Measurements from ENCODE around the gene CNN1. TPM values are rescaled to one million over a fixed set of nuclear protein-coding genes. Genes with fewer than 3 reads are reported as not detected.

The CNN1 gene
- total RNA-seq, 1 experiment from 2014 or later, result not detected

DNA sequence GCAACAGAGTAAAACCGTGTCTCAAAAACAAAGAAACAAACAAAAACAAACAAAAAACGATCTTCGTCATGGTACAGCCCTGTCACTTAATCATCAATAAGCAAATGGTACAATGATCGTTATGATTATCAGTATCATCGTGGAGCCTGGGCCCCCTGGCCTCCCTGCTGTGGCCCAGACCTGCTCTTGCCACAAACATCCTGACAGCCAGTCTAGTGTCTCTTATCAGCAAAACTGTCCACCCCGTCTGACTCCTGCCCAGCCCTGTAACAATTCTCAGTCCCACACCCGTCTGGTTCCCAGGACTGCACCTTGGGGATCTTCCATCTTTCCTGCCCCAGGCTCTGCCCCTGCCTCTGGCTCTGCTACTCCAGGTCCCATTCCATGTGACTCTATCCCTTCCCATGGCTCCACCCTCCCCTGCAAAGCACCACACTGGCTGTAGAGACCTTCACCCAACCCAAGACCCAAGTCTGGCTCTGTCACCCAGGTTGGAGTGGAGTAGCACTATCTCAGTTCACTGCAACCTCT lies 38.7 kb upstream of the CNN1 start:
- peaks cover 20% of the 10 kb centered on the region for H3K79me2 ChIP-seq (ENCODE audit: low read length)
- H3K9ac ChIP-seq (ENCODE audit: low read length), result no peak overlapping the region
- no peaks in the 10 kb centered on the region for H3K9me3 ChIP-seq (ENCODE audit: low read length)
- H3K27me3 ChIP-seq (ENCODE audit: low read length), result no peaks in the 10 kb centered on the region
- no peaks in the 10 kb centered on the region for H3K36me3 ChIP-seq (ENCODE audit: insufficient read depth, low read length)
- H4K20me1 ChIP-seq (ENCODE audit: insufficient read depth, low read depth, low read length), result no peaks in the 10 kb centered on the region
- no peak for DNase-seq
- H3K9me2 ChIP-seq (replicated peaks; ENCODE audit: insufficient read depth, low read length), result no peaks in the 10 kb centered on the region
- H3K4me3 ChIP-seq (ENCODE audit: low read length), result no peak overlapping the region
- H3K4me1 ChIP-seq (ENCODE audit: low read length), result peaks cover 7% of the 10 kb centered on the region
- H3K4me2 ChIP-seq (ENCODE audit: low read depth, low read length, poor library complexity, severe bottlenecking), result no peak overlapping the region
- no peak overlapping the region for H3K27ac ChIP-seq (ENCODE audit: low read length)
- no peak overlapping the region for H2AFZ ChIP-seq (ENCODE audit: low read length)

DNA sequence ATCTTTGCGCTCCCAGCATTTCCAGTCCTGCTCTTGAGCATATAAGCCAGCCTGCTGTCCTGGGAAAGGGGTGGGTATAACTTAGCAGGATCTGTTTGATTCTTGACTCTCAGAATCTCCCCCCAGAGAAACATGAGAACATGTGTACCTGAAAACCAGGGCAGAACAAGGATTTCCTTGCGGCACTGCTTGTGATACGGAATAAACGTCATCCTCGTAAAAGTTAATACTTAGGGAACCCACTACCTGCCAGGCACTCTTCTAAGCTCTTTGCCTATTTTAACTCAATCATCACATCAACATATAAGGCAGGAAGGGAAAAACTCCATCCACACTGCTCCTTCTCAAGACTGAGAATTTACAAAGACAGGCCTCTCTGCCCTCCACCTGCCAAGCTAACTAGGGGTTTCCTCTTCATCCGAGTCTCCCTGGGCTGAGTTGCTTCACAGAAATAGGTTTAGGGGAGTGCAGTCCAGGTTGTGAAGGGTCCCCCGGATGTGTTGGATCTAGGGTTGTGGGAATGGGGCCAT lies 34.1 kb upstream of the CNN1 start:
- Histone ChIP-seq H3K4me1 (ENCODE audit: low read length) (peaks cover 27% of the 10 kb centered on the region), H3K9me3 (ENCODE audit: low read length) (no peaks in the 10 kb centered on the region), H3K79me2 (ENCODE audit: low read length) (peaks cover 29% of the 10 kb centered on the region), H3K27ac (ENCODE audit: low read length) (no peak overlapping the region), H3K4me3 (ENCODE audit: low read length) (peak overlapping the region; percentile 86), H3K9me2 (replicated peaks; ENCODE audit: insufficient read depth, low read length) (no peaks in the 10 kb centered on the region), H3K9ac (ENCODE audit: low read length) (peak overlapping the region; percentile 79), H3K27me3 (ENCODE audit: low read length) (no peaks in the 10 kb centered on the region), H4K20me1 (ENCODE audit: insufficient read depth, low read depth, low read length) (no peaks in the 10 kb centered on the region), H3K4me2 (ENCODE audit: low read depth, low read length, poor library complexity, severe bottlenecking) (peak overlapping the region; percentile 96), H3K36me3 (ENCODE audit: insufficient read depth, low read length) (no peaks in the 10 kb centered on the region), H2AFZ (ENCODE audit: low read length) (no peak overlapping the region)
- no peak for DNase-seq

DNA sequence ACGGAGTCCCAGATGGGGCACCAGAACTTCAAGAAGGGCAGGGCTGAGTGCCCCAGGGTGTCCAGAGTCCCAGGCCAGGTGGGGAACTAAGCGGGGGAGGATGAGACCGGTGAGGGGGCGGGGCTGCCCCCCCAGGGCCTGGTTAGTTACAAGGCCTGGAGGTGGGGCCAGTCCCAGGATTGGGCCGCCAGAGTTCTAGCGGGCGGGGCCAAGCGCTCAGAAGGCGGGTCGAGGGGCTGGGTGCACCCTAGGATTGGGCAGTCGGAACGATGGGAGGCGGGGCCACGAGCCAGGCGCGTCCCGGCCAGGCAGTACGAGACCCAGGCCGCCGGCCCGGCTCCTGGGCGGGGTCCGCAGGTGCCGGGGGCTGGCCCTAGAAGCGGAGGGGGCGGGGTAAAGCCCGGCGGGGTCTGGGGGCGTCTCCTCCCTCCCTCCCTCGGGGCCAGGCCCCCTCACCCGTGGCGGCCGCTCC lies 33.6 kb upstream of the CNN1 start:
- Histone ChIP-seq H3K9ac (ENCODE audit: low read length) (peak overlapping the region; percentile 89), H3K36me3 (ENCODE audit: insufficient read depth, low read length) (no peaks in the 10 kb centered on the region), H3K9me3 (ENCODE audit: low read length) (no peaks in the 10 kb centered on the region), H3K4me1 (ENCODE audit: low read length) (peaks cover 27% of the 10 kb centered on the region), H3K9me2 (replicated peaks; ENCODE audit: insufficient read depth, low read length) (no peaks in the 10 kb centered on the region), H2AFZ (ENCODE audit: low read length) (peak overlapping the region; percentile 42; the same call in 1 of the 2 replicates), H3K27me3 (ENCODE audit: low read length) (no peaks in the 10 kb centered on the region), H3K4me2 (ENCODE audit: low read depth, low read length, poor library complexity, severe bottlenecking) (peak overlapping the region; percentile 96), H3K4me3 (ENCODE audit: low read length) (peak overlapping the region; percentile 86), H3K27ac (ENCODE audit: low read length) (peak overlapping the region; percentile 70), H3K79me2 (ENCODE audit: low read length) (peaks cover 29% of the 10 kb centered on the region), H4K20me1 (ENCODE audit: insufficient read depth, low read depth, low read length) (no peaks in the 10 kb centered on the region)
- DNase-seq, result peak; percentile 99

DNA sequence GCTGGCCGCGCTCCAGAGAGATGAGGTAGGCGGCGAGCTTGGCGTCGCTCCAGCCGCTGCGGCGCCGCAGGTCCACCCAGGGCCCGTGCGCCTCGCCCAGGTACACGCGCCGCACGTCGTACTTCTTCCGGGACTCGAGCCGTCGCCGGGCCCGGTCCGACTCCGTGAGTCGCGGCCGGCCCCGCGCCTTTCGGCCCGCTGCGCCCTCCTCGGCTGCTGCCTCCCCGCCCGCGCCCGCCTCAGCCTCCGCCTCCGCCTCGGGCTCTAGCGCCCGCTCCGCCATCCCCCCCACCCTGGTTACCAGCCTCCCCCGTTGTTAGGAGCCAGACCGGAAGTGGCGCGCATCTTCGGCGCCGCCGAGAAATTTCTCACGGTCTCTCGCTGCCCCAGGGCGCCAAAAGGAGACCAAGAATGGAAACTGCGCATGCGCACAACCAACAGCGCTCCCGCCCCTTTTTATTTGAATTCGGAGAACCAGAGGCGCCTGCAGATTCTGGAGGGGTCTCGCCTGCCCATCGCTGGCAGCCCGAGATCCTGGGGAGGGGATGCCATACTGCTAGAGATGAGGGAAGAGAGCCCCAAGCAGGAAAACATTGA lies 33.0 kb upstream of the CNN1 start, which contains the start of gene ZNF653:
ZNF653 (minus strand) TSS at position 336 of the 597 bp plus-strand sequence; CDS start at position 283, 53 bp downstream.
- Histone ChIP-seq H3K4me2 (ENCODE audit: low read depth, low read length, poor library complexity, severe bottlenecking) (peak within 1 kb of the TSS; percentile 96), H3K27ac (ENCODE audit: low read length) (peak within 1 kb of the TSS; percentile 70), H3K9me3 (ENCODE audit: low read length) (no peaks in the 10 kb centered on the region), H4K20me1 (ENCODE audit: insufficient read depth, low read depth, low read length) (no peaks in the 10 kb centered on the region), H3K36me3 (ENCODE audit: insufficient read depth, low read length) (no peaks in the 10 kb centered on the region), H3K9me2 (replicated peaks; ENCODE audit: insufficient read depth, low read length) (no peaks in the 10 kb centered on the region), H2AFZ (ENCODE audit: low read length) (peak within 1 kb of the TSS; percentile 42; the same call in 1 of the 2 replicates), H3K9ac (ENCODE audit: low read length) (peak within 1 kb of the TSS; percentile 89), H3K79me2 (ENCODE audit: low read length) (peaks cover 29% of the 10 kb centered on the region), H3K27me3 (ENCODE audit: low read length) (no peaks in the 10 kb centered on the region), H3K4me3 (ENCODE audit: low read length) (peak within 1 kb of the TSS; percentile 86), H3K4me1 (ENCODE audit: low read length) (peaks cover 27% of the 10 kb centered on the region)
- DNase-seq, result peak; percentile 98

DNA sequence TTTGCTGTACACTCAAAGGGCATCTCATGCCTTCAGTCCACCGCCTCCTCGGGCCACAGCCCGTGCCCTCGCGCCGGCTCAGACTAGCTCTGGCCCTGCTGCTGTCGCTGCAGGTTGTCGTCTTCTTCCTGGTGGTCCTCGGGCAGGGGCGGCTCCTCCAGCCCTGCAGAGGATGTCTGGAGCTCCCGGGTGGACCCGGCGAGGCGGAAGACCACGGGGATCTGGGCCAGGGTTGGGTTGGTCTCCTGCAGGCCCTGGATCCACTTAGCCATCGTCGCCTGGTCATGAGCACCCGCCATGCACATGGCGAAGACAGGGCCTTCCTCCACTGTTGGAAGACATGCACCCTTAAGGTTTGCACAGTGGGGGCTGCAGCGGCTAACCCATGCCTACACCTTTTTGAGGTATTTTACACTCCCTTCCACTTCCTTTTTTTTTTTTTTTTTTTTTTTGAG lies 32.5 kb upstream of the CNN1 start:
- Histone ChIP-seq H3K4me1 (ENCODE audit: low read length) (peaks cover 27% of the 10 kb centered on the region), H3K4me2 (ENCODE audit: low read depth, low read length, poor library complexity, severe bottlenecking) (peak overlapping the region; percentile 96), H3K27ac (ENCODE audit: low read length) (peak overlapping the region; percentile 68), H3K4me3 (ENCODE audit: low read length) (peak overlapping the region; percentile 86), H3K9ac (ENCODE audit: low read length) (peak overlapping the region; percentile 89), H2AFZ (ENCODE audit: low read length) (peak overlapping the region; percentile 21; the same call in 1 of the 2 replicates), H3K9me2 (replicated peaks; ENCODE audit: insufficient read depth, low read length) (no peaks in the 10 kb centered on the region), H3K9me3 (ENCODE audit: low read length) (no peaks in the 10 kb centered on the region), H3K79me2 (ENCODE audit: low read length) (peaks cover 29% of the 10 kb centered on the region), H3K36me3 (ENCODE audit: insufficient read depth, low read length) (0 out of 2 replicates have a peak, but pooled peaks cover 3% of the 10 kb centered on the region), H3K27me3 (ENCODE audit: low read length) (no peaks in the 10 kb centered on the region), H4K20me1 (ENCODE audit: insufficient read depth, low read depth, low read length) (no peaks in the 10 kb centered on the region)
- DNase-seq, result no peak

DNA sequence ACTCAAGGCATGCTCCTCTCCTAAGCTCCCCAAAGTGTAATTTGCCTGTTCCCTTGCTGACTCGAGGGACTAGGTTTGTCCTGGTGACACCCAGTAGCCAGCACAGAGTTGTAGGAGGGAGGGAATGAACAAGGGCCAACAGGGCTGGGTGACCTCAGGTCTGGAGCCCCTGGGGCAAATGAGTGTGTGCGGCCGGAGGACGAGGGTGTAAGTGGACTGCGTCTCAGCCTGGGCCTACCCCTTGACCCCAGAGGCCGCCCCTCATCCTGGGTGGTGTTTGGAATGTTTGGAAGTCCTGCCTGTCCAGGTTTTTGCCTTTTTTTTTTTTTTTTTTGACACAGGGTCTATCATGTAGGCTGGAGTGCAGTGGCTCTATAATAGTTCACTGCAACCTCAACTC lies 31.7 kb upstream of the CNN1 start:
- Histone ChIP-seq H3K4me2 (ENCODE audit: low read depth, low read length, poor library complexity, severe bottlenecking) (peak overlapping the region; percentile 96), H3K4me3 (ENCODE audit: low read length) (peak overlapping the region; percentile 86), H3K9ac (ENCODE audit: low read length) (peak overlapping the region; percentile 89), H3K4me1 (ENCODE audit: low read length) (peaks cover 27% of the 10 kb centered on the region), H3K79me2 (ENCODE audit: low read length) (peaks cover 29% of the 10 kb centered on the region), H2AFZ (ENCODE audit: low read length) (no peak overlapping the region), H3K27me3 (ENCODE audit: low read length) (no peaks in the 10 kb centered on the region), H3K9me2 (replicated peaks; ENCODE audit: insufficient read depth, low read length) (no peaks in the 10 kb centered on the region), H3K9me3 (ENCODE audit: low read length) (no peaks in the 10 kb centered on the region), H4K20me1 (ENCODE audit: insufficient read depth, low read depth, low read length) (no peaks in the 10 kb centered on the region), H3K36me3 (ENCODE audit: insufficient read depth, low read length) (0 out of 2 replicates have a peak, but pooled peaks cover 4% of the 10 kb centered on the region), H3K27ac (ENCODE audit: low read length) (peak overlapping the region; percentile 11; the same call in 1 of the 2 replicates)
- no peak for DNase-seq

DNA sequence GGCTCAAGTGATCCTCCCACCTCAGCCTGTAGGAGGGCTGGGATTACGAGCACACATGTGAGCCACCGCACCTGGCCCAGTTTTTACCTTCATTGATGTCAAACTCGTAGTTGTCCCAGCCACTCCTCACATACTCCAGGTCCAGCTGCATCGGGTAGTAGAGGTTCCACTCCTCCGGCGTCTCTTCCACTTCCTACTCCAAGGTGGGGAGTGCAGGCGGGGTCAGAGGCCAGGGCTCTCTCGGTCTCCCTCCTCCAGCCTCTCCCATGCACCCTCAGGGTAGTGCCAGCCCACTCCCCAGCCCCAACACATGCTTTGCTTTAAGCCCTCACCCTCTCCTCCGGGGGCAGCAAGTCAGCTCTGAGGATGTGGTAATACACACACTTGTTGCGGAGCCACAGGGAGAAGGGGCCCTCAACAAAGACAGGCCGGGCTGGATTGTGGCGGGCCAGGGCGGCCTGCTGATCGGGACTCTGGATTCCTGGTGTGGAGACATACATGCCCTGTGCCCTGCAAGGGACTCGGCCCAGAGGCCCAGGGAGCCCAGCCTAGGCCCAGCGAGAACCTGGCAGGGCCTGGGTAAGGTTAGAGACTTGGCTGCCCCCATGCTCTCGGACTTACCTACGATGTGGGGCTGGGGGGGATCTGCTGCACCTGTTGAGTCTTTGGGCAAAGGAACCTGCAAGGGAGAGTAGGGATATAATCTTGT lies 31.1 kb upstream of the CNN1 start:
- Histone ChIP-seq H3K4me3 (ENCODE audit: low read length) (peak overlapping the region; percentile 86; the same call in 1 of the 2 replicates), H3K9ac (ENCODE audit: low read length) (peak overlapping the region; percentile 89), H3K27ac (ENCODE audit: low read length) (no peak overlapping the region), H3K4me1 (ENCODE audit: low read length) (peaks cover 27% of the 10 kb centered on the region), H3K79me2 (ENCODE audit: low read length) (peaks cover 27% of the 10 kb centered on the region), H3K27me3 (ENCODE audit: low read length) (no peaks in the 10 kb centered on the region), H3K9me3 (ENCODE audit: low read length) (no peaks in the 10 kb centered on the region), H3K36me3 (ENCODE audit: insufficient read depth, low read length) (0 out of 2 replicates have a peak, but pooled peaks cover 4% of the 10 kb centered on the region), H3K4me2 (ENCODE audit: low read depth, low read length, poor library complexity, severe bottlenecking) (peak overlapping the region; percentile 96), H2AFZ (ENCODE audit: low read length) (no peak overlapping the region), H3K9me2 (replicated peaks; ENCODE audit: insufficient read depth, low read length) (no peaks in the 10 kb centered on the region), H4K20me1 (ENCODE audit: insufficient read depth, low read depth, low read length) (no peaks in the 10 kb centered on the region)
- DNase-seq, result no peak

DNA sequence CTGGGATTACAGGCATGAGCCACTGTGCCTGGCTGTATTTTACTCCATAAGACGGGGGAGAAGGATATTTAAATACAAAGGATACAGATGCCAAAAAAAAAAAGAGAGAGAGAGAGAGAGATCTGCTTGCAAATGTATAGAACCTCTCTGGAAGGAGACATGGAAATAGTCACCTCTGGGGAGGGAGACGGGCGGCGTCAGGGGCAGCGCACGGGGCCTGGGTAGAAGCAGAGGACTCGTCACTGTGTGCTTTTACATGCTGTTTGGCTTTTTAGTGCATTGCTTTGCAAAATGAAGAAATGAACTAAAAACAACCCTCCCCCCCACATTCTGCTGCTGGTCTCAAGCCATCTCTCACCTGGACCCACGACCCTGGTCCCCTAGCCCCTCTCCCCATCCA lies 28.2 kb upstream of the CNN1 start:
- Histone ChIP-seq H3K9ac (ENCODE audit: low read length) (no peak overlapping the region), H3K79me2 (ENCODE audit: low read length) (peaks cover 10% of the 10 kb centered on the region), H3K36me3 (ENCODE audit: insufficient read depth, low read length) (0 out of 2 replicates have a peak, but pooled peaks cover 4% of the 10 kb centered on the region), H3K27me3 (ENCODE audit: low read length) (no peaks in the 10 kb centered on the region), H4K20me1 (ENCODE audit: insufficient read depth, low read depth, low read length) (no peaks in the 10 kb centered on the region), H3K27ac (ENCODE audit: low read length) (no peak overlapping the region), H3K4me3 (ENCODE audit: low read length) (no peak overlapping the region), H3K9me3 (ENCODE audit: low read length) (no peaks in the 10 kb centered on the region), H3K9me2 (replicated peaks; ENCODE audit: insufficient read depth, low read length) (no peaks in the 10 kb centered on the region), H3K4me1 (ENCODE audit: low read length) (peaks cover 20% of the 10 kb centered on the region), H3K4me2 (ENCODE audit: low read depth, low read length, poor library complexity, severe bottlenecking) (no peak overlapping the region), H2AFZ (ENCODE audit: low read length) (no peak overlapping the region)
- DNase-seq, result no peak

All from Karpas-422 (cell line).